Smooth muscle cell (in vitro differentiated cells): Measurements from ENCODE around the gene TIAM2. TPM values are rescaled to one million over a fixed set of nuclear protein-coding genes. Genes with fewer than 3 reads are reported as not detected.

Experiments used
- DNase-seq: peaks from one replicate; lab custom pipeline; 2025; ENCODE audit not compliant: unreplicated experiment; lab: John Stamatoyannopoulos, UW
- H2AFZ ChIP-seq: fragments of 200-600 bp; sonication (generic); 2 replicates; pipeline ENCODE4 v1.6.0; 2016; ENCODE audit warnings: antibody characterized with exemption, low read depth, mild to moderate bottlenecking
- H3F3A ChIP-seq: fragments of 200-600 bp; sonication (generic); 2 replicates; pipeline ENCODE4 v1.6.0; 2017; ENCODE audit warnings: antibody characterized with exemption, low read depth
- H3K27ac ChIP-seq: fragments of 200-600 bp; sonication (generic); 2 replicates; pipeline ENCODE4 v1.5.1; 2016; ENCODE audit warnings: low read depth, mild to moderate bottlenecking
- H3K27me3 ChIP-seq: fragments of 200-600 bp; sonication (generic); 2 replicates; pipeline ENCODE4 v1.6.1; 2016; ENCODE audit warnings: low read depth, mild to moderate bottlenecking
- H3K36me3 ChIP-seq: fragments of 200-600 bp; sonication (generic); 2 replicates; pipeline ENCODE4 v1.5.1; 2016; ENCODE audit warnings: low read depth
- H3K4me1 ChIP-seq: fragments of 200-600 bp; sonication (generic); 2 replicates; pipeline ENCODE4 v1.5.1; 2016; ENCODE audit warnings: low read depth
- H3K4me2 ChIP-seq: fragments of 200-600 bp; sonication (generic); 2 replicates; pipeline ENCODE4 v1.6.0; 2016; ENCODE audit warnings: mild to moderate bottlenecking
- H3K4me3 ChIP-seq: fragments of 200-600 bp; sonication (generic); 2 replicates; pipeline ENCODE4 v1.5.1; 2016; ENCODE audit warnings: mild to moderate bottlenecking
- H3K79me2 ChIP-seq: fragments of 200-600 bp; sonication (generic); 2 replicates; pipeline ENCODE4 v1.6.0; 2016; ENCODE audit warnings: low read depth, mild to moderate bottlenecking
- H3K9ac ChIP-seq: fragments of 200-600 bp; sonication (generic); 2 replicates; pipeline ENCODE4 v1.6.0; 2016; ENCODE audit warnings: low read depth
- H3K9me3 ChIP-seq: fragments of 200-600 bp; sonication (generic); replicated peaks from 2 replicates; pipeline ENCODE4 v1.5.1; 2016; ENCODE audit warnings: low read depth
- H4K20me1 ChIP-seq: fragments of 200-600 bp; sonication (generic); 2 replicates; pipeline ENCODE4 v1.6.0; 2016; ENCODE audit warnings: low read depth
- CTCF ChIP-seq: fragments of 200-600 bp; sonication (generic); IDR thresholded peaks from 2 replicates; pipeline ENCODE4 v1.5.1; 2017; ENCODE audit warnings: borderline replicate concordance, mild to moderate bottlenecking, antibody characterized with exemption; ENCODE audit not compliant: insufficient read depth, poor library complexity, severe bottlenecking
- WGBS: methylation state at CpG from one replicate; pipeline ENCODE4 v1.1.7; 2016; ENCODE audit warnings: low lambda C conversion rate; 5-methylcytosine and 5-hydroxymethylcytosine counted together
- polyA plus RNA-seq: library from polyadenylated mRNA; unstranded; fragments of >200 nt; fragmentation: Nextera tagmentation; extraction: Ambion mirVana; gene quantifications from 2 replicates; pipeline ENCODE4 v1.2.1, GENCODE V29; 2016
- total RNA-seq: library from RNA; depleted of rRNA; stranded (reverse); fragments of >200 nt; gene quantifications from 2 replicates; pipeline ENCODE4 v1.2.3, GENCODE V29; 2014

TIAM2 gene
- total and polyA plus RNA-seq, 2 experiments from 2014 or later: 13.1 to 24.9 TPM

- no peak overlapping the region for H3K27ac ChIP-seq
- 87% methylated on average over 12 of the region's 12 CpGs for WGBS
These were observed 170.1 kb downstream of the TIAM2 start for GRCh38 chr6:155165029-155165710.

GRCh38 chr6:155170519-155170918 lies 175.4 kb downstream of the TIAM2 start:
- no peak for TF ChIP-seq CTCF
- Histone ChIP-seq H3K9me3 (no peaks in the 10 kb centered on the region), H4K20me1 (no peaks in the 10 kb centered on the region), H3K4me2 (peak overlapping the region; percentile 37), H3K4me3 (no peak overlapping the region), H3K4me1 (peaks cover 10% of the 10 kb centered on the region), H3K79me2 (no peaks in the 10 kb centered on the region), H3K9ac (no peak overlapping the region), H3K27ac (peak overlapping the region; percentile 89), H3K36me3 (no peaks in the 10 kb centered on the region), H3K27me3 (no peaks in the 10 kb centered on the region), H3F3A (peaks cover 15% of the 10 kb centered on the region), H2AFZ (no peak overlapping the region)
- WGBS: 86% methylated on average over 3 of the region's 3 CpGs
- no peak for DNase-seq

More at GRCh38 chr6:155165029-155165710, 170.1 kb downstream of the TIAM2 start:
- Histone ChIP-seq H3K4me2 (no peak overlapping the region), H3K4me1 (peaks cover 3% of the 10 kb centered on the region), H4K20me1 (no peaks in the 10 kb centered on the region), H3K27me3 (no peaks in the 10 kb centered on the region), H3K79me2 (no peaks in the 10 kb centered on the region), H3K36me3 (no peaks in the 10 kb centered on the region), H3K4me3 (no peak overlapping the region), H3F3A (peaks cover 4% of the 10 kb centered on the region), H3K9ac (no peak overlapping the region), H3K9me3 (no peaks in the 10 kb centered on the region), H2AFZ (no peak overlapping the region)
- no peak for DNase-seq
- TF ChIP-seq CTCF: no peak

GRCh38 chr6:155171109-155171746 lies 176.1 kb downstream of the TIAM2 start:
- H3K4me2 ChIP-seq: peak overlapping the region; percentile 37
- no peaks in the 10 kb centered on the region for H3K79me2 ChIP-seq
- peak overlapping the region; percentile 69 for H3K9ac ChIP-seq
- no peaks in the 10 kb centered on the region for H4K20me1 ChIP-seq
- DNase-seq: peak; percentile 19
- no peak for TF ChIP-seq CTCF
- peak overlapping the region; percentile 89 for H3K27ac ChIP-seq
- no peak overlapping the region for H2AFZ ChIP-seq
- H3K9me3 ChIP-seq: no peaks in the 10 kb centered on the region
- H3F3A ChIP-seq: peaks cover 15% of the 10 kb centered on the region
- no peaks in the 10 kb centered on the region for H3K36me3 ChIP-seq
- WGBS: 10% methylated on average over 6 of the region's 6 CpGs
- no peak overlapping the region for H3K4me3 ChIP-seq
- H3K27me3 ChIP-seq: no peaks in the 10 kb centered on the region
- peaks cover 10% of the 10 kb centered on the region for H3K4me1 ChIP-seq
